HG02970 (cell line): ENCODE measurements around the gene VASH1.

Source experiments
- ATAC-seq: cut with Tn5 transposase; IDR thresholded peaks from one replicate; pipeline ENCODE4 v1.9.1; 2021; ENCODE audit warnings: mild to moderate bottlenecking, moderate library complexity, moderate number of reproducible peaks; ENCODE audit not compliant: unreplicated experiment, low FRiP score

Gene VASH1

DNA sequence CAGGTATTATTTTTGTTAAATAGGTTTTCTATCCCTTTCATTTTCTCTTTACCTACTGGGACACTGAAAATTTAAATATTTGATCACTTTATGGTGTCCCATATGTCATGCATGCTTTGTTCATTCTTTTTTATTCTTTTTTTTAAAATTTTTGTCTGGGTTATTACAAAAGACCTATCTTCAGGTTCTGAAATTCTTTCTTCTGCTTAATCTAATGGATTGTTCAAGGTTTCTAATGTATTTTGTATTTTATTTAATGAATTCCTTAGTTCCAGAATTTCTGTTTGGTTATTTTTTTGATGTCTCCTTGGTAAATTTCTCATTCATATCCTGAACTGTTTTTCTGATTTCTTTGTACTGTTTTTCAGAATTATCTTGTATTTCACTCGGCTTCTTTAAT lies 20.2 kb upstream of the VASH1 start:
- no peak for ATAC-seq

DNA sequence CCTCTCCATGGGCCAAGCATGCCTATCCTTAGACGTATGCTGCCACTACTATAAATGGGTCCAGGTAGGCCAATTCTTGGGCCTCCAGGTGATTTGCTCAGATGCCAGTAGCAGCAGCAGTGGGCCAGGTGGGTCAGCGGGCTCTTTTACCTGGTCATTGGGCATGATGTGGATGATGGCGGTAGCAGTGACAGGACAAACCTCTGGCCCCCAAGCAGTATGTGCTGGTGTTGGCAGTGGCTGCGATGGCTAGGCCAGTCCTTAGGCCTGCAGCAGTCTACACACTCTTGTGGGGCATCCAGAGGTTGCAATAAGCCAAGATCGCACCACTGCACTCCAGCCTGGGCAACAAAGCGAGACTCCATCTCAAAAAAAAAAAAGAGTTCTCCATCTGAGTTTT lies 19.1 kb upstream of the VASH1 start:
- ATAC-seq: no peak

DNA sequence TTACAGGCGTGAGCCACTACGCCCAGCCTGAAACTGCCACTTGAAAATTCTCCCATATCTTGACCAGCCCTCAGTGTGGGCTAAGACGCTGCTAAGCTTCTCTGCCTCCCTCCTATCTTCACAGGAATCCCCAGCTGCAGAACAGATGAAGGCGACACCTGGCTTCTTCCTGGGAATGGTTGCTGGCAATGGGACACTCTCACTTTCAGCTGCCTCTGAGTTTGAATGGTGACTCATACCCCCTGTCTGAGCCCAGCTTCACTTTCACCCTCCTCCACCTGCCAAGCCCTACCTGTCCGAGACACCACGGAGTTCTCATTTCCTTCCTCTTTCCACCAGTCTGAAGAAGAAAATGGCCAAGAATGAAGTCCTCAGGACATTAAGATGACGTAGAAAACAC lies 18.3 kb upstream of the VASH1 start:
- no peak for ATAC-seq

DNA sequence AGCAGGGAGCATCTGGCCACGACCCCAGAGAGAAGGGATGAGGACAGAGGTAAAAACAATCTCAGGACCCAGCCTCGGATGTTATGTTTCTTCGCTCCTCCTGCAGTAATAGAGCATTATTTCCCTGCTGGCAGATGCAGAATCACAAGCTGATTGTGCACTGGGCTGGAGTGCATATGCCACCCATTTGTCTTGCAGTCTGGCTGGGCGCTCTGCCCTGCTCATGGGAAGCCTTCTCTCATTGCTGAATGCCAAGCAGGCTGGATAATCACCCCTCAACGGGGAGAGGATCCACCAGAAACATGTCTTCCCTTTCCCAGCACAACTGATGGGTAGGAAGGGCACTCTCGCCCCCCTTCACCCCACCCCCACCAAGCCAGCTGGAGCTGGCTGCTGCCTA lies 8.5 kb upstream of the VASH1 start:
- ATAC-seq: no peak

DNA sequence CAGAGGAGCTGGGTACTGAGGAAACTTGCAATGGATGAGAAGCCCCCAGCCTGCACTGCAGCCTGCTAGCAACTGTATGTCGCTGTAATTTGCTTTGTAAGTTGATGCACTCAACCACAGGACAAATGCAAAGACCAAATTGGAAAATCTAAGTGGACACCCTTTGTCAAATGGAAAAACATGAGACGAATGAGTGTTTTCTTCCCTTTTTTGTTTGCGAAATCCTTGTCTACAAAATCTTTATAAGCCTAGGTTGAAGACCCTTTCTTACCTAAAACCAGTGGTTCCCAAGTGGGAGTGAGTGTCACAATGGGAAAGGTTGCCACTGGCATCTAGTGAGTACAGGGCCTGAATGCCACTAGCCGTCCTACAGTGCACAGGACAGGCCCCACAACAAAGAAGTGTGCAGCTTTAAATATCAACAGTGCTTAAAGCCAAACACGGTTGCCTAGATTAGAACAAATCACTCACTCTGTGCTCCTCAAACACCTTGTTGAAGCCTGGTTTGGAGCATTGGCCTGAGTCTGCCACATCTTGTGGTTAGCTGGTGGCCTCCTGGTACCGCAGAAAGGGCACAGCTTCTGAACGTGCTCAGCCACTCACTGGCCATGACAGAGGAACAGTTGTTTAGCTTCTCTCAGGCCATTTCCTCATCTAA lies 7.6 kb upstream of the VASH1 start:
- ATAC-seq: no peak

DNA sequence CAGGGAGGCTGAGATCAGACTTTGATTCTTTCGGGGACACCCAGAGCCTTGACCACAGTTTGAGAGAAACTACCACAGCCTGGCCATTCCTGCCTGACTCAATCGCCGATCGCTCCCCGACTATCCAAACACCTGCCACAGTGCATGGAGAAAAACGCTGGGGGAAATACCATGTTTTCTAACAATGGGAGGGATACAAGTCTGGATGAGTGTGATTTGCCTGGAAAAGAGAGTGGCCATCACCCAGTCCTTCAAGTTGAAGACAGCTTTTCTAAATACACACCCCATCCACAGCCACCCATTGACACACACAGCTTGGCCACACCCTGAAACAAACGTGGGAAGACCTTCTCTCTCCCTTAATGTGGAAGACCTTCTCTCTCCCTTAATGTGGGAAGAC lies 6.7 kb upstream of the VASH1 start:
- no peak for ATAC-seq

DNA sequence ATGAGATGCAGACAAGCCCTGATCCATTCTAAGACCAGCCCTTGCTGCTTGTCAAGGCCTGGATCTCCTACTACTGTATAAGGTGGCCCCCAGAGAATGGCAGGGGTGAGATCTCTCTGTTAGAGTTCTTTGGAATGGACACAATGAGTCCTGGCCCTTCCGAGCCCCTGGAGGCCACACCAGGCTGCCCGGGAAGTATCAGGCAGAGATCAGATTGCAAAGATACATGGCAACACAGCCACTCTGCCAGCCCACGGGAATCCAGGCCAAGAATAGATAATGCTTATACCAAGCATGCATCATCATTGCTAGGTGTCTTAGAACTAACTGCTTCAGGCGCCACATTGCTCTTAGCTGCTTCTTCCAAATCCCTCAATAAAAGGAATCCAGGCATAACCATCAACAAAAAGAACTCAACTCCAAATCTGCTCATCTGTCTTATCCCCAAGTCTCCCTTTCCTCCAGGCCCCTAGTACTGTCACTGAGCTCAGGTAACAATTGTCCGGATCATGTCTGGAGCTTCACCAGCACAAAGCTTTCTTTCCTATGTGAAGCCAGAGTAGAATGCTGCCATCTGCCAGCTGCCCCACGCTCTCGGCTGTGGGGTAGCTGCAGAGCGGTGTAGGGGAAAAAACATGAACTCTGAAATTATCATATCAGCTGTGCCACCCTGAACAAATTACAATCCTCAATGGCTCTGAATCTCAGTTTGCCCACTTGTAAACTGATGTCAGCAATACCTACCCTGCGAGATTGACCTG lies 5.5 kb upstream of the VASH1 start:
- ATAC-seq: no peak

DNA sequence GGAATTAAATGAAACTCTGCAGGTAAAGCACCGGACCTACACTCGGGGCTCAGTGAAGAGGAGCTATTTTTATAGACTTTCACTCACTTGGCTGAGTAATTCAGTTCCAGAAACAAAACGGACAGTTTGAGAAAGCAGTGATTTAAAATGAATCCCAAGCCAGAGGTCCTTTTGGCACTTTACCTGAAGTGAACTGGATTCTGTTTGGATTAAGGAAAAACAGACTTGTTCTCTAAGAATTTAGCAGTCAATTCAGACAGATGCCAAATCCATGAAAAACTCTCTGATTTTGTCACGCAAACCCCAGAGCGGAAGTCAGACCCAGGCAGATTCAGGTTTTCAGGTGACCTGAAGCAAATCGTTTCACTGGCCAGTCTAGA lies 4.9 kb upstream of the VASH1 start:
- ATAC-seq: no peak

DNA sequence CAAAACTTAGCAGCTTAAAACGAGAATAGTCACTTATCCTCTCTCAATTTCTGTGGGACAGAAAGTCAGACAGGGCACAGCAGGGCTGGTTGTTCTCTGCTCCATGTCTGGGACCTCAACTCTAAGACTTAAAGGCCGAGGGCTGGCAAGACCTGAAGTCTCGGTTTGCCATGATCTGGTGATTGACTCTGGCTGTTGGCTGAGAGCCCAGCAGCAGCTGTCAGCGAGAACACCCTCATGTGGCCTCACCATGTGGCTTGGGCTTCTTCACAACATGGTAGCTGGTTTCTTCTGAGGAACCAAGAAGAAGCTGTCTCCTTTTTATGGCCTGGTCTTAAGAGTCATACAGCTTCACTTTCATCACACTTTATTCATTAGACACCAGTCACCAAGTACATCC lies 1.7 kb upstream of the VASH1 start:
- no peak for ATAC-seq

DNA sequence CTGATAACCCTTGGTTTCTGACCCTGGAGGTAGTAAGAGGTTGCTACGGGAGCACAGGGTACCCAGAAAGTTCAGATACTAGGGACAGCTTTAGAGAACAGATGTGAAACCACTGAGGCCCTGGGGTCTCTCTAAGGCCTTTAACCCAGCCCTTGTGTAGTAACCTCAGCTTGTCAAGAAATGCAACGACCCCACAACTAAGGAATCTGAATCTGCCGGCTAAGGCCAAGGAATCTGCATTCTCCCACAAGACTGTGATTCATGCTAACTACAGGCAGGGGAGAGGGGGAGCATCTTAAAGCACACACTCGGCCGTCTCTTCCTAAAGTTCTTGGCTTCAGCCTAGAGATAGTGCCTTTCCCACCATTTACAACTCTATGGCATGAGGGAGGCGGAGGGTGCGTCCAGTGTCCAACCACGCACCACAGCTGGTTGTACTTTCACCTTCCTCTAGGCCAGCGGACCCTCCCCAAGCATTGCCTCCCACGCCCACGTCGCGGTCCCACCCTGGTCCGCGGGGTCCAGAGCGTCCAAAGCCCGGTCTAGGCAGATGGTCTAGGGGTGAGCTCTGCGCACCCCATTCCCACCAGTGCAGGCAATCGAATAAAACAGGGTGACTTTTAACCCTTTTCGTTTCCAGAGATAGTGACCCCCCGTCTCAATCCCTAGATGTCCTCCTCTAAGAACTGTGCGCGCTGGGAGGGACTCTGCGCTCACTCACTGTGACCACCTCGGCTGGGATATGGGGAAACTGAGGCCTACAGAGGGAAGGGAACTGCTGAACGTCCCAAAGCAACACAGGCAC lies 735 bp upstream of the VASH1 start:
- ATAC-seq: no peak

DNA sequence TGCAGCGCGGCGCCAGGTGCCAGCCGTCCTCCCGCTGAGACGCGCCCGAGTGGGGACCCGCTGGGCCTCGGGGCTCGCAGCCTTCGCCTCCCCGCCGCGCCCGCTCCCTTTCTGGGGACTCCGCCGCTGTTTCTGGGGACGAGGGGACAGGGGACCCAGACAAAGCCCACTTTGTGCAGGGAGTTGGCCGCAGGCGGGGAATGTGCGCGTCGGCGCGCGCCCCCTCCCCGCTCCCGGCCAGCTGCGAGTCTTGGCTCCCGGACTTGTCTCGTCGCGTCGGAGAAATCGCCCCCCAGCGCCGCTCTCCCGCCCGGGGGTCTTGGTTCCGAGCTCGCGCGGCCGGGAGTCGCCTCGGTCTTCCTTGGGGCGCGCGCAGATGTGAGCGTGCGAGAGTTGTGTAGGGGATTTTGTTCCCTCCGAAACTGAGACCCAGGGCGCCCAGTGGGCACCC lies 717 bp downstream of the VASH1 start:
- no peak for ATAC-seq

DNA sequence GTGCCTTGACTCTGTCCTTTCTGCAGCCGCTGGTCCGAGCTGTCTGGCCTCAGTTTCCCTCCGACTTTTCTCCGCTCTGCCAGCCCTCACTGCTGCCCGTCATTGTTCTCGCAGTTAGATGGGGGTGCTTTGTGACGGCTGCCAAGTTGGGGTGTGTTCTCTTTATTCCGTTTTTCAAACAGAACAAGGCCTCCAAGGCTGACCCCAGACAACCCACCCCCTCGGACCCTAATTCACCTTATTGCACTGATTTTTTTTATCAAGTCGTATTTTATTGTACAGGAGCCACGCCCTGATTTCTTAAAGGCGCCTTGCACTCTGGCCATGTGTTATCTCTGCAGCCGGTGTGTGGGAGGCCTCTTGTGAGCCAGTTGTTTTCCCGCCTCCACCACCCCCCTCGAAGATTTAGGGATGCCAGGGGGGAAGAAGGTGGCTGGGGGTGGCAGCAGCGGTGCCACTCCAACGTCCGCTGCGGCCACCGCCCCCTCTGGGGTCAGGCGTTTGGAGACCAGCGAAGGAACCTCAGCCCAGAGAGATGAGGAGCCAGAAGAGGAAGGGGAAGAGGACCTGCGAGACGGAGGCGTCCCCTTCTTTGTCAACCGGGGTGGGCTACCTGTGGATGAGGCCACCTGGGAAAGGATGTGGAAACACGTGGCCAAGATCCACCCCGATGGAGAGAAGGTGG lies 1.3 kb downstream of the VASH1 start:
- ATAC-seq: no peak

DNA sequence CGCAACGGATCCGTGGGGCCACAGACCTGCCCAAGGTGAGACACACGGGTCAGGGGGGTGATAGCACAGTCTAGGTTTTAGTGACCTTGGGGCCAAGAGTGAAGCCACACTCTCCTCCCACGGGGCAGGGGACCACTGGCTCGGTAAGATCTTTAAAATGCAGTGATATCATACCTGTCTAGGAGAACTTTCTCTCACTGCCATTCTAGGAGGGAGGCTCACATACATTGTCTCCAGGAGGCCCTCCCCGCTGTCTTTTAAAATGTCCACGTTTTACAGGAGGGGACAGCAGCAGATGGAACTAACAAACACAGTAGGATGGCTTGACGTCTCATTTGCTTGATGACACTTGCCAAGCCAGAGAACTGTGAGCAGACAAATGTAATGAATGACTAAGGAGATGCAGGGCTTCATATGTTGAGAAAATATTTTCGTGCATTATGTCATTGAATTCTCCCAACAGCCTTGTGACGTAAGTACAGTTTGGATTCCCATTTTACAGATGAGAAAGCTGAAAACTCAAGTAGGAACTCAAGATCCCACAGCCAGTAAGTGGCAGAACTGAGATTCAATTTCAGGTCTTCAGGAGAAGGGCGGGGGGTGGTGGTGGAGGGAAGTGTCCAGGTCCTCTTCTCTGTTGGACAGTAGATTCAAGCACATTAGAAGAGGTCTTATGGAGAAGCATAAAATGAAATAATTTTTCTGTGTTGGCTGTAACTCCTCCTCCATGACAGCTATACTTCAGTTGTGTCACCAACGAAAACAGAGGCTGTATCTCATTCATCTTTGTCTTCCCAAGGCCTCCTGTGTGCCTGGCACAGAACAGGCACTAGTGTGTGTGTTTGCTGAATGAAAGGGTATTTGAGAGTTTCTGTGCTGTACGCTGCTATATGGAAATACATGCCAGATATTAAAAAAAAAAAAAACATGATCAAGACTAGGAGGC lies 2.1 kb downstream of the VASH1 start:
- no peak for ATAC-seq

DNA sequence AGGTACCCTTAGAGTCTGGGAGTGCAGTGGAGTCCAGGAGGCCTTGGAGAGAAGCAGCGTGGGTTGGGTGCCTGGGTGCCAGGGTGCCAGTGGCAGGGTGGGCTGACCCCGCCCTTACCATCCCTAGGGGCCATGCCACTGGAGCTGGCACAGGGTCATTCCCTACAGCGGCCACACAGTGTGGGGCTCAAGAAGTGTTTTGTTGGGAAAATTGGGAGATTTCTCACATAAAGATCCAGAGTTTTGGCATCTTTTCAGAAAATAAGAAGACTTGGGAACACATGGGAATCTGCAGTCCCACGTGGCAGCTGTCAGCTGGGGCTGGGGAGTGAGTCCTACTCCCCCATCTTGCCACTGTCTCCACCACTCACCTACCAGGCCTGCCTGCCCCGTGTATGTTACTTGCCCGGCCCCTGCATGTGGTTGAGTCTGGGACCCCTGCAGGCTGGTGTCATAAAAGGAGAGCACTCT lies 4.2 kb downstream of the VASH1 start:
- ATAC-seq: no peak

DNA sequence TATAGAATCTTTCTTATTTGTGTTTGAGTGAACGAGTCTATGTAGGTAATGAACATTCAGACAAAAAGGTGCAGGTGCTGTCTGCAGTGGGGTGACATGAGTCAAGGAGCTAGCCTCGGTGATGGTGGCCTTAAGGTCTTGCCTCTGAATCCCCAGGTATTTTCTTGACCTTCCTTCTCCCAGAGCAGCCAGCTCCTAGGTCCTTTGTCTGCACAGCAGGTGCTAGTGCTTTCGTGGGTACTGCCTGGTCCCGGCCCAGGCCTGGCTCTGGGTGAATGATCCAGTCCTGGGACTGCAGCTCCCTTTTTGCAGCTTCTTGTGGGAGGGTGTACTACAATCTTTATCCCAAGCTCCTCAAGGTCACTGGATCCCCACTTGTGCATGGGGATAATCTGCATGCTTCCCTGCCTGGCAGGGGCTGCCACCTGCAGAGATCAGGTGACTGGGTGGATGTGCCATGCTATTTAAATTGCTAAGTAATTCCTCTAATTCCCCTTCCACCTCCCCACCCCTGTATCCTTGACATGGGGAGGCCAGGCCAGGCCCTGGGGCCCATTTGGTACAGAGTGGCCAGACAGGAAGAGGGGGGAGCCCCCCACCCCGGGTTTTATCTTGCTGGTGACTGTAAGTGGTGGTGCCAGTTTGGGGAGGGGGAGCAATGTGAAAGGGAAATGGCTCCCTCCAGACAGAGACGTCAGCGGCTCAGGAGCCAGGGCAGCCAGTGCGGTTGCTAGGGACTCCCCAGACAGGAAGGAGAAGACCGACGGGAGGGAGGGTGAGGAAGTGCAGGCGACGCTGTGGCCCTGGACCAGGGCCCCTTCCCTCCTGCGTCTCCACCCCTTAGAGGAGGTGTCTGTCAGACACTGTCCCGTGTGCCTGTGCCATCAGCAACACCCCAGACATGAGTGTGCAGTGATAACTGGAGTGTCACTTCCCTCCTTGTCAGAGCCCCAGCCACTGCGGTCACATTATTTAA lies 6.7 kb downstream of the VASH1 start:
- no peak for ATAC-seq

DNA sequence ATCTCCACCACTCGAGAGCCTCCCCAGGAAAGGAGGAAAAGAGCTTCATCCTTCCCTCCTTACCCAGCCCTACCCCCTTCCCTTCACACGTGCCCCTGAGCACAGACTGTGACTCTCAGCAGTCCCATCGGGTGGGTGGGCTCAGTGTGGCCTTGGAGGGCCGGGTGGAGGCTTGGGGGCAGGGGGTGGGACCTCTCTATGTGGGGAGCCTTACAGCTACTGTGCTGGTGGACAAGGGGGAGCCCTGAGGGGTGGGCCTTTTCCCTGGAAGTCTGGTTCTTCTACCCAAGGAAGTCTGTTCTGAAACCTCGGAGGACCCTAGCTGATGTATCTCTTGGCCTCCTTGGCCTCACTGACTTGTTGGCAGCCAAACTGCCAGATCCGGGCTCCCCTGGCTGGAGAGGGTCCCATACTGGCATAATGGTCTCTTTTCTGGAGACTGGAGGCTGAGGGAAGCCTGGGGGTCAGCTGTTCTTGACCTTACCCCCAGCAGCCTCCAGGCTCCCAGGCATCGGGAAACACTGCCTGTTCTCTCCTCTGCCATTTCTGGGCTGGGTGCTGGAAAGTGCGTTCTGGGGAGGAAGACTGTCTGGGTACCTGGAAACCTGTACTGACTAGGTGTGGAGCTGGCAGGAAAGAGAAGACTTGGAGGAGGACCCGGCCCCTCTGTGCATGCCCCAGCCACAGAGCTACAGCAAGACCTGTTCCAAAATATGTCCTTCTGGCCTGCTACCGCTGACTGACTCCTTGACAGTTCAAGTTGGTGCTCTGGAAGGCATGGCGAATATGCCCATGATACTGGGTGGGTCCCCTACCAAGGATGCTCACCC lies 7.6 kb downstream of the VASH1 start:
- ATAC-seq: no peak

DNA sequence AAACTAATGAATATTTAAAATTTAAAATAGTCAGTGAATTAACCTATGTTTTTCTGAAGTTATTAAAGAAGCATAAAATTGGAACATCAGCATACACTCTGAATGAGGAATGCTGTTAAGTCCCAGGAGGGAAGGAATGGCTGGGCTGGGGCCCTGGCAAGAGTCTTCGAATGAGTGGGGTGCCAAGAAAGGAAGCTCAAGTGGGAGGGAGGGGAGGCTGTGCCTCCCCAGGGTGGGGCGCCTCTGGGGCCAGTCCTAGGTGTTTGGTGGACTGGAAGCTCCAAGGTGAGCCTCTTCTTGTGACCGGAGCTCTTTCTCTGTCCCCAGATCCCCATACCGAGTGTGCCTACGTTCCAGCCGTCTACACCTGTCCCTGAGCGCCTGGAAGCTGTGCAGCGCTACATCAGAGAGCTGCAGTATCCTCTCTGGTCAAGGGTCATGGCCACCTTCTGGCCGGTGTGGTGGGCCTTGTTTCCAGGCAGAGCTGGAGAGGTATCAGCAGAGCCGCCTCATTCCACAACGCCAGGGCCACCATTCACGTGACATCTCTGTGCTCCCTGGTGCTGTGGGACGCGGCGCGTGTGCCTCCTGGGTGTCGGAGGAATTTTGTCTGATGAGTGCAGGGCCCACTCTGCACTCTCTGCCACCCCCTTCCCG lies 8.5 kb downstream of the VASH1 start:
- no peak for ATAC-seq
